GM04504 (cell line): ENCODE measurements around the gene AFF4.
"Not testable (repeated sequence)": the region's sequence is repeated elsewhere in the genome, so short reads cannot be mapped to it uniquely, and the experiment has no call there.

Source experiments
- DNase-seq: peaks from one replicate; pipeline ENCODE4 v3.0.0-alpha.2; 2012; ENCODE audit warnings: low read depth

AFF4 gene

DNA sequence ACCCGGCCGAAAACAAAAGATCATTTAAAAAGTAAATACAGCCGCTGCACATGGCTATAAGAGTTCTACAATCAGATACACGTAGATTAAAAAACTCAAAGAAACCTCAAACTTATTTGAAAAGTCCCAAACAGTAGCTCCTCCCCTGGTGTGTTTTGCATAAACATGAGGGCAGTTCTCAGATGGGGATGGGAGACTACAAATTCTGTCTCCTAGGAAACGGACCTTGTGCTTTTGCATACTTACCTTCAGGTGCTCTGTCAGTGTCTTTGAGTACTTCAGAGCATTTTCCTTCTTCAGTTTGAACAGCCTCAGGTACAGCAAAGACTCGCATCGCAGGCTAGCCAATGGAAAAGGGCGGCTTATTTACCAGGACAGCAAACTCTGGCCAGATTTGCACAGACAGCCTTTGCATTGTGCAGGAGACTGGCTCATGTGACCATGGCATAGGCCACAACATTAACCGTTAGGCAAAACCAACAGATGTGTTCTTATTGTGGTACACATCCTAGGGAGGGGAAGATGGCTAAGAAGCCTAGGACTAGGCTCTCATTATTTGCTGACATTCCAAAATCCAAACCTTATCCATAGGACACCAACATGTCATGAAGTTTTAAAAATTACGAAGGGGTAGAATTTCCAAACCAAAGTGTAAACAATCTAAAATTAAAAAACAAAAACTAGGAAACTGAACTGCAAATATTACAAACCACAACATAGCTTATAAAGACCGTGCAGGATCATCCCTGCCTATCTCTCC lies 77.2 kb downstream of the AFF4 start:
- no peak for DNase-seq

DNA sequence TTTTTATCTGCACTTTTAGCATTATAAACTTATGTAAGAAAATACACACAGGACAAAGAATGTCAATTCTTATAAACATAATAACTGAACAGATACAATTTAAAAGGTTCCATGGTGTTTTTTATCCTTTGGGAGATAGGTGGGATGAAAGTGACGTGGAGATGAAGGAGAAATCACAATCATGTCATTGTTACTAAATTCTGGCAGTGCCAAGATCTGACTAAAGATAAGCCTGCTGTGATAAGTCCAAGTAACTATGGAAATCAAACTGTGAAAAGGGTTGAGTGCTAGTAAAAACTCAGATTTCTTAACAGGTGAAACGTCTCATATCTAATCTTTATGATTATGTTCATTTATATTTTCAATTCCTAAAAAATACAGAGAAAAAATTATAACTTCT lies 78.9 kb downstream of the AFF4 start:
- no peak for DNase-seq

DNA sequence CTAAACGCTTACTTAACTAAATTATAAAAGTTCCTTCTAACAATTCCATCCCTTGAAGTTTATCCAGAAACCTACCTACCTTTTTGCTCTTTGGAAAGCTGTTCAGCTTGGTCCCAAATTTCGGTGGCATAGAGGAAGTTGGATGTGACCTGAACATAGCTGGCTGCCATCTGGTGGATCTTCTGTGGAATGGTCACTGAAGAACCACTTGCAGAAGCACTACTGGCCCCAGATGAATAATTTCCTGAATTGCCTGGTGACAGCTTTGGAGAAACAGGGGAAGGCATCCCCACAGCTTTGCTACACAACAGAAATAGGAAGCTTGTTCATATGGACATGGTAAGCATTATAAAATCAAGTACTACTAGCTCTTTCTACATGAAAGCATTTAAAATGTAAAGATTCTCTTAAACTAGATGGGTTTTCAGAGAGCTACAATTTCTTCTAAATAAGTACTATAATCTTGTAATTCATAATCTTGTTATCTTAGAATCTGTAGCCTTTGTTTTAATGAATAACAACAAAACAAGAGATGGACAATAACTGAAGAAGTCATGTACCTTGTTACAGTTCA lies 80.1 kb downstream of the AFF4 start:
- peak; percentile 52 for DNase-seq

- DNase-seq = no peak
These were observed 85.5 kb downstream of the AFF4 start for GRCh38 chr5:132877938-132878337.

GRCh38 chr5:132877466-132877865 lies 86.0 kb downstream of the AFF4 start:
- DNase-seq = no peak

GRCh38 chr5:132876020-132876759 lies 87.2 kb downstream of the AFF4 start:
- DNase-seq = no peak

DNA sequence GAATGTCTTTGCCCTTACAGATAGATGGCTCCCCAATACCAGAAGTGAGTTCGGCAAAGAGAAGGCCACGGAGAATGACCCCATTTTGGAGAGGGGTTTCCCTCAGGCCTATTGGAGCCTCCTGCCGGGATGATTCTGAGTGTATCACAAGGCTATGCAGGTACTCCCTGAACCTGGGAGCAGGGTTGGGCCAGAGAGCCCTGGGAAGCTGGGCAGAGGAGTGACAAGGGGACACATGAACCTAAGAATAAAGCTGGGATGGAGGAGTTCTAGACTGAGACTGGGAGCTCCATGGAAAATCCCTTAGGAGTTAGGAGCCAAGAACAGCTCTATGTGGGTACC lies 89.5 kb downstream of the AFF4 start:
- no peak for DNase-seq

DNA sequence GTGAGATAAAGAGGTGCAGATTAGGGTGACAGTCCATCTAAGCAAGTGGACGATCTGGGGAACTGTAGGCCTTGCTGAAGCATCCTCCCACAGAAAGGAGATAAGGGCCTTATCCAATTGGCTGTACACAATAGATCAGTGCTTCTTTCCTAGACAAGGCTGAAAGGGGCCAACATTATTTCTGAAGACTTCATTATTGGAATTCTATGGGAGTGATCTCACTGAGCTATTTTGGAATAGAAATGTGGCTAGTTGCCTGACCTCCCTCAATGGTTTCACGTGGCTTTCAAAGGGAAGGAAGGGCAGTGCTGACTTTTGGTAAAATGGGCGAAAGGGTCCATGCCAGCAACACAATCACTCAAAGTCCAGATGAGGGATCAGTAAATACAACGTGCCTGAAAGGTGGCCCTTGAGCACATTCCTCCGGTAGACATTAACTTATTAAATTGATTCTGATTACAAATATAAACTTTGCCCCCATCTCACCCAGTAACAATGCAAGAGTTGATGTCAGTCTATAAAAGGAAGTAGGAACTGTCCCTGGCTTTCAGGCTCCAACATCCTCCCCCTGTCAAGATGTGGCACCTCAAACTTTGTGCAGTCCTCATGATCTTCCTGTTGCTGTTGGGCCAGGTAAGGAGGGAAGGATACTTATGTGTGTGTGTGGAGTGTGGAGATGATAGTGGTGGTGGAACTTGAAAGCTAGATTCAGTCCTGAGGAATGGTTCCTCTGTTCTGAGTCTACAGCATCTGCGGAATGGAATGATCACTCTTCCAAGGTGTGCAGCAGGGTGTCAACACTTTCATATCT lies 90.1 kb downstream of the AFF4 start, which contains the start of gene LEAP2:
Gene LEAP2, plus strand, starts transcription at position 550 of the 811 bp plus-strand sequence. Its CDS starts 27 bp downstream, at position 577.
- DNase-seq = no peak

DNA sequence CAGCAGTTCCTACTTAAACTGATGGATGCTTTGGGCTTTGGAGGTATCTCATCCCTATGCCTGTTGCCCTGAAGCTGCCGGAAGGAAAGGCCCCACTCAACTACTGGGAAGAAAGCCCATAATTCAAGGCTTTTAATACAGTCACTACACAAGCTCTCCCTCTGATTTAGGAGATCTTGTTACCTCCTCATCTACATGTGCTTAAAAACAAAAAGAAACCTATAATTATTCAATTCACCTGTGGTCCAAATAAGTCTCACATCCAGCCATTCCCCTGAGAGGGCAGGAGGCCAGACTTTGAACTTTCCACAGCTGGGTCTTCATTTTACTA lies 90.7 kb downstream of the AFF4 start:
- no peak for DNase-seq

GRCh38 chr5:132871459-132872284 lies 91.8 kb downstream of the AFF4 start:
- DNase-seq = no peak

DNA sequence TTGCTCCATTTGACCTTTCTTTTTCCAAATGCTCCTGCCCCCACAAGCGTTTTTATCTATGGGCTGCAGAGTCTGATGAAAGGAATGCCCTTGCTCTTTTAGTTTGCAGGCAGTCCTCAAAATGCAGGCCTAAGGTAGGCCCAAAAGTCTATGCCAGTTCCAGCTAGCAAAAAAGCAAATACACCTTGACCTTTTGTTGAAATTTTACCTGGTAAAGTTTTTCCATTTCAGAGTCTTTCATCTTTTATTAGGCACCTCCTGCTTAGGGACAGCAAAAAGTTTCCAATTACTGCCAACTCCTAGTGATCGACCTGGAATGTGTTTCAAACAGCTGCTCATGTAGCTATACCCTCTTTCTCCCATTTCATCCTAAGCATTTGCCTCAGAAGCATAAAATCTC lies 92.6 kb downstream of the AFF4 start:
- DNase-seq = no peak

DNA sequence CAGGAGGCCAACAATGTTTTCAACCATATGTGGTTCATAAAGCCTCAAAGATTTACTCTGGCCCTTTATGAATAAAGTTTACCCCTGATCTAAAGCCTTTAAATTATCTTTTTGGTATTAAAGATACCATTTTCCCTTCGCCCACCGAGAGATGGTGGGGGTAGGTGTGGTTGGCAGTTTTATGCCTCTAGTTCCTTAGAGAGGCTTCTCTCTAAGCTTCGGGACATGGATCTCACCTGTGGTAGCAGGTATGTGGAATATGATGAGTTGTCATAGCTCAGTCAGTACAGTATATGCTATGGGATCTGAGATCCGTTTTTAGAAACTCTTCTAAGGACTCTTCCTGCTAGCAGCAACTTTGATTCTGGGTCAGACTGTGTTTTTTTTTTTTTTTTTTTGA lies 94.7 kb downstream of the AFF4 start:
- DNase-seq = no peak

GRCh38 chr5:132867046-132867451 lies 96.4 kb downstream of the AFF4 start:
- DNase-seq = no peak

DNA sequence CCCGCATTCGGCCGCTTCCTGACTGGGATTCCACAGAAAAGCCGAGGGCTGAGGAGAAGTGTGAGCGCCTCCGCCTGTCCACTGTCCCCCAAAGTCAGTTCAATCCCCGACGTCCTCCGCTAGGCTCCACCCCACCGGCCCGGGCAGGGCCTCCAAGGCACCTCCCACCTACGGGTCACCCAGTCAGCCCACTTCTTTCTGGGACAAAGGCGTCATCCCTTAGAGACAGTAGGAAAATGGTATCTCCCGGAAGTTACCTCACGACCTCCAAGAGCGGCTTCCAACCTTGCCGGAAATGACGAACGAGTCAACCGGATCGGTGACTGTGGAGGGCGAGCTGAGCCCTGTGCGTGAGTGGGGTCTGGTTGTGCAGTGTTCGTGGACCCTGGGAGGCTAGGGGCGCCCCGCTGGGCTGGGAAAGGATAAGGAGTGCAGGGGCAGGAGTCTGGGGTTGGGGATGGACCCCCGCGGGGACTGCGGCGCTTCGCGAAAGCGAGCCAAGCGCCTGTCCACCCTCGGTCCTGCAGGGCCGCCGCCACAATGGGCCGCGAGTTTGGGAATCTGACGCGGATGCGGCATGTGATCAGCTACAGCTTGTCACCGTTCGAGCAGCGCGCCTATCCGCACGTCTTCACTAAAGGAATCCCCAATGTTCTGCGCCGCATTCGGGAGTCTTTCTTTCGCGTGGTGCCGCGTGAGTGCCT lies 96.9 kb downstream of the AFF4 start, which contains the start of the genes GDF9 and UQCRQ:
Gene GDF9, minus strand, starts transcription at position 128 of the 704 bp plus-strand sequence. CDS start 1,936 bp downstream, outside the sequence.
Gene UQCRQ, plus strand, starts transcription at position 301 of the 704 bp plus-strand sequence. Its CDS starts 240 bp downstream, at position 541.
- DNase-seq = peak; percentile 99

DNA sequence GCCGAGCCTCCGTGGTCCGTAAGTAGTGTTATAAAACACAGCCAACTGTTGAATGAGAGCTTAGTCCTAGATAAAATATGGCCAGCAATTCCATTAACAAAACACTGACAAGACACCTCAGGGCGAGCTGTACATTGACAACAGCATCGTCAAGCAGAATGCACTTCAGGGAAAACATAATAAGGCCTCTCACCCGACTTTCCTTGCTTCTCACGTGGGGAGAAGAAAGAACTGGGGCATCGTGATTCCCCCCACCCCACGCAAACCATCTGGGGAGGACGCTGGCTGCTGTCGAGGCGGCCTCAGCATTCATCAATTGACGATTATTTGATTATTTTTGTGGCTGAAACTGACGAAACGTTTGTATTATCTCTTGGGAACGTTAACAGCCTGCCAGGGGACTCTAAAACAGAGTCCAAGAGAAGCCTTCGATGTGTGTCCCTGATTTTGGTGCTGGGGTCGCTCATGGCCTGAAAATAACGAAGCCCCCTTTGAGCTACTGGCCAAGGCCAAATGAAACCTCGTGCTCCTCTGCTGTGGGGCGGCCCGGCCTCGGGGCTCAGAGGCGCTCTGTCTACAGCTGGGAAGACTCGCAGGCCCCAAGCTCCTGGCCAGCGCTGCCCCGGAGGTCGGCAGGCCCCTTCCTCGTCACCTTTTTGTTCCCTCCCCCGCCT lies 97.6 kb downstream of the AFF4 start:
- no peak for DNase-seq

GRCh38 chr5:132860742-132861141 lies 102.7 kb downstream of the AFF4 start:
- no peak for DNase-seq

- no peak for DNase-seq
These were observed 103.5 kb downstream of the AFF4 start for GRCh38 chr5:132859889-132860437.

DNA sequence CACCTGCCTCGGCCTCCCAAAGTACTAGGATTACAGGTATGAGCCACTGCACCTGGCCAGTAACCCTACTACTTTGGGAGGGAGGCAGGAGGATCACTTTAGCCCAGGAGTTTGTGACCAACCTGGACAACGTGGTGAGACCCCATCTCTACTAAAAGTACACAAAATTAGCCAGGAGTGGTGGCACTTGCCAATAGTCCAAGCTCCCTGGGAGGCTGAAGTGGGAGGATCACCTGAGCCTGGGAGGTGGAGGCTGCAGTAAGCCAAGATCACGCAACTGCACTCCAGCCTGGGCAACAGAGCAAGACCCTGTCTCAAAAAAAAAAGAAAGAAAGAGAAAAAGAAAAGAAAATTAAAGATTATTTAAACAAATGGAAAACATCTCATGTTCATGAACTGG lies 107.4 kb downstream of the AFF4 start:
- no peak for DNase-seq

DNA sequence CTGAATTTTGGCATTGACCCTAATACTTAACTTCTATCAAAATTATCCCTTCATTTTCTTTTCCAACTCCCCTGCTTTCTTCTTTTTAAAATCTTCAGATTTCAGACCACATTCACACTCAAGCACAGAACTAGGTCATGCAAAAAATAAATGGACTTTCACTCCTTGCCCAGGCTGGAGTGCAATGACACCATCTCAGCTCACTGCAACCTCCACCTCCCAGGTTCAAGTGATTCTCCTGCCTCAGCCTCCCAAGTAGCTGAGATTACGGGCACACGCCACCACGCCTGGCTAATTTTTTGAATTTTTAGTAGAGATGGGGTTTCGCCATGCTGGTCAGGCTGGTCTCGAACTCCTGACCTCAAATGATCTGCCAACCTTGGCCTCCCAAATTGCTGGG lies 108.4 kb downstream of the AFF4 start:
- DNase-seq = not testable (repeated sequence)

GRCh38 chr5:132854301-132854700 lies 109.1 kb downstream of the AFF4 start:
- DNase-seq = no peak
